ENCODE results near the gene SPPL3.
"Not testable (repeated sequence)": the region's sequence is repeated elsewhere in the genome, so short reads cannot be mapped to it uniquely, and the experiment has no call there.

The SPPL3 gene

DNA sequence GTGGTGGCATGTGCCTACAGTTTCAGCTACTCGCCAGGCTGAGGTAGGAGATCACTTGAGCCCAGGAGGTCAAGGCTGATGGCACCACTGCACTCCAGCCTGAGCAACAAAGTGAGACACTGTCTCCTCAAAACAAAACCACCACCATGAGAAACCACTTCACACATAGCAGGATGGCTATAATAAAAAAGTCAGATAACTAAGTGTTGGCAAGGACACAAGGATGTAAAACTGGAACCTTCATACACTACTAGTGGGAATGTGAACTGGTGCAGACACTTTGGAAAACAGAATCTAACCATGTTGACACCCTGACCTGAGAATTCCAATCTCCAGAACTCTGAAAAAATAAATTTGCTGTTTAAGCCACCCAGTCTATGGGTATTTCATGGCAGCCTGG lies 110.8 kb downstream of the SPPL3 start:
- no peaks in the 10 kb centered on the region for H3K27me3 ChIP-seq (ENCODE audit: low read length)
- H3K9ac ChIP-seq (ENCODE audit: low read length), result no peak overlapping the region
- no peak overlapping the region for H2AFZ ChIP-seq (ENCODE audit: low read depth, low read length, severe bottlenecking)
- no peaks in the 10 kb centered on the region for H3K9me3 ChIP-seq (ENCODE audit: insufficient read depth, low read length)
- H3F3A ChIP-seq (ENCODE audit: insufficient read depth), result no peaks in the 10 kb centered on the region
- H3K79me2 ChIP-seq (ENCODE audit: insufficient read depth, low read length), result no peaks in the 10 kb centered on the region
- H3K27ac ChIP-seq (ENCODE audit: low read depth, low read length), result no peak overlapping the region
- H3K36me3 ChIP-seq (ENCODE audit: low read length), result 0 out of 2 replicates have a peak, but pooled peaks cover 3% of the 10 kb centered on the region
- no peak overlapping the region for H3K4me2 ChIP-seq (ENCODE audit: low read depth, low read length, poor library complexity, severe bottlenecking)
- no peaks in the 10 kb centered on the region for H4K20me1 ChIP-seq (ENCODE audit: low read depth, low read length)
- H3K9me2 ChIP-seq (replicated peaks; ENCODE audit: insufficient read depth, low read length), result no peaks in the 10 kb centered on the region
- TF ChIP-seq, protein P1, sequence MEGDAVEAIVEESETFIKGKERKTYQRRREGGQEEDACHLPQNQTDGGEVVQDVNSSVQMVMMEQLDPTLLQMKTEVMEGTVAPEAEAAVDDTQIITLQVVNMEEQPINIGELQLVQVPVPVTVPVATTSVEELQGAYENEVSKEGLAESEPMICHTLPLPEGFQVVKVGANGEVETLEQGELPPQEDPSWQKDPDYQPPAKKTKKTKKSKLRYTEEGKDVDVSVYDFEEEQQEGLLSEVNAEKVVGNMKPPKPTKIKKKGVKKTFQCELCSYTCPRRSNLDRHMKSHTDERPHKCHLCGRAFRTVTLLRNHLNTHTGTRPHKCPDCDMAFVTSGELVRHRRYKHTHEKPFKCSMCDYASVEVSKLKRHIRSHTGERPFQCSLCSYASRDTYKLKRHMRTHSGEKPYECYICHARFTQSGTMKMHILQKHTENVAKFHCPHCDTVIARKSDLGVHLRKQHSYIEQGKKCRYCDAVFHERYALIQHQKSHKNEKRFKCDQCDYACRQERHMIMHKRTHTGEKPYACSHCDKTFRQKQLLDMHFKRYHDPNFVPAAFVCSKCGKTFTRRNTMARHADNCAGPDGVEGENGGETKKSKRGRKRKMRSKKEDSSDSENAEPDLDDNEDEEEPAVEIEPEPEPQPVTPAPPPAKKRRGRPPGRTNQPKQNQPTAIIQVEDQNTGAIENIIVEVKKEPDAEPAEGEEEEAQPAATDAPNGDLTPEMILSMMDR (IDR thresholded peaks at IDR 0.05; ENCODE audit: insufficient read depth, low read length, poor library complexity, severe bottlenecking), result no peak
- TF ChIP-seq EZH2phosphoT487 (conservative IDR thresholded peaks at IDR 0.05; ENCODE audit: low read length), result no peak
- no peak overlapping the region for H3K4me3 ChIP-seq (ENCODE audit: insufficient read depth, low read length, poor library complexity, severe bottlenecking)

DNA sequence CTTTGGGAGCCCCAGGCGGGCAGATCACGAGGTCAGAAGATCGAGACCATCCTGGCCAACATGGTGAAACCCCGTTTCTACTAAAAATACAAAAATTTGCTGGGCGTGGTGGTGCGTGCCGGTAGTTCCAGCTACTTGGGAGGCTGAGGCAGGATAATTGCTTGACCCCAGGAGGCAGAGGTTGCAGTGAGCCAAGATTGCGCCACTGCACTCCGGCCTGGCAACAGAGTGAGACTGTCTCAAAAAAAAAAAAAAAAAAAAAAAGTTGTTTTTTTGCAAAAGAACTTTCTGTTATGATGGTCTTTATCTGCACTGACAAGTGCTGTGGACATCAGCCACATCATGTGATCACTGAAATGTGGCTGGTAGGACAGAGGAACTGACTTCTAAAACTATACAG lies 111.7 kb downstream of the SPPL3 start:
- not testable (repeated sequence) for H3K79me2 ChIP-seq (ENCODE audit: insufficient read depth, low read length); H3K9me3 ChIP-seq (ENCODE audit: insufficient read depth, low read length); H4K20me1 ChIP-seq (ENCODE audit: low read depth, low read length); H3K36me3 ChIP-seq (ENCODE audit: low read length); H3K9ac ChIP-seq (ENCODE audit: low read length); H3K27me3 ChIP-seq (ENCODE audit: low read length); H3K9me2 ChIP-seq (replicated peaks; ENCODE audit: insufficient read depth, low read length); H2AFZ ChIP-seq (ENCODE audit: low read depth, low read length, severe bottlenecking); H3F3A ChIP-seq (ENCODE audit: insufficient read depth); H3K4me3 ChIP-seq (ENCODE audit: insufficient read depth, low read length, poor library complexity, severe bottlenecking); H3K27ac ChIP-seq (ENCODE audit: low read depth, low read length); H3K4me2 ChIP-seq (ENCODE audit: low read depth, low read length, poor library complexity, severe bottlenecking)

DNA sequence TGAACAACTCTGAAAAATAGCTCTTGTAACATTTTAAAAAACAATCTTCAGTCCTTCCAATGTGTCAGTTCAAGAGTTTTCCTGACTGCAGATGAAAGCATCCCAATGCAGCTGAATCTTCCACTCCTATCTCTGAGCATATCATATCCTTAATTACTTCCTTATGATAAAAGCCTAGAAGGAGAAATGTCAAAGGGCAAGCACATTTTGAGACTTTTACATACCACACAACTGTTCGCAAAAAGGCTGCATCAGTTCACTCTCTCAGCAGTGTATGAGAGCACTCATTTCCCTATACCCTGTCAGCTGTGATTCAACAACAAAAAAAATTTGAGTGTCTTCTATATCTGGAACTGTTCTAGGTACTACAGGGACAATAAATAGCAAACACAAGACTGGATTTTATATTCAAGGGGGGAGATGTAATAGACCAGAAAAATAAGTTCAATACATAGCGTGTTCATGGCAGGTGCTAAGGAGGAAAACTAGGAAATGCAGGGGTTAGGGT lies 112.4 kb downstream of the SPPL3 start:
- H3K79me2 ChIP-seq (ENCODE audit: insufficient read depth, low read length), result no peaks in the 10 kb centered on the region
- H3K4me2 ChIP-seq (ENCODE audit: low read depth, low read length, poor library complexity, severe bottlenecking), result no peak overlapping the region
- no peaks in the 10 kb centered on the region; the same call in 1 of the 2 replicates for H3F3A ChIP-seq (ENCODE audit: insufficient read depth)
- H2AFZ ChIP-seq (ENCODE audit: low read depth, low read length, severe bottlenecking), result no peak overlapping the region
- no peak overlapping the region for H3K9ac ChIP-seq (ENCODE audit: low read length)
- TF ChIP-seq, protein P1 (IDR thresholded peaks at IDR 0.05; ENCODE audit: insufficient read depth, low read length, poor library complexity, severe bottlenecking), result no peak
- no peak for TF ChIP-seq EZH2phosphoT487 (conservative IDR thresholded peaks at IDR 0.05; ENCODE audit: low read length)
- no peaks in the 10 kb centered on the region for H3K9me3 ChIP-seq (ENCODE audit: insufficient read depth, low read length)
- H3K9me2 ChIP-seq (replicated peaks; ENCODE audit: insufficient read depth, low read length), result no peaks in the 10 kb centered on the region
- no peak overlapping the region for H3K27ac ChIP-seq (ENCODE audit: low read depth, low read length)
- 0 out of 2 replicates have a peak, but pooled peaks cover 3% of the 10 kb centered on the region for H3K36me3 ChIP-seq (ENCODE audit: low read length)
- H3K4me3 ChIP-seq (ENCODE audit: insufficient read depth, low read length, poor library complexity, severe bottlenecking), result no peak overlapping the region
- H4K20me1 ChIP-seq (ENCODE audit: low read depth, low read length), result no peaks in the 10 kb centered on the region
- H3K27me3 ChIP-seq (ENCODE audit: low read length), result no peaks in the 10 kb centered on the region

DNA sequence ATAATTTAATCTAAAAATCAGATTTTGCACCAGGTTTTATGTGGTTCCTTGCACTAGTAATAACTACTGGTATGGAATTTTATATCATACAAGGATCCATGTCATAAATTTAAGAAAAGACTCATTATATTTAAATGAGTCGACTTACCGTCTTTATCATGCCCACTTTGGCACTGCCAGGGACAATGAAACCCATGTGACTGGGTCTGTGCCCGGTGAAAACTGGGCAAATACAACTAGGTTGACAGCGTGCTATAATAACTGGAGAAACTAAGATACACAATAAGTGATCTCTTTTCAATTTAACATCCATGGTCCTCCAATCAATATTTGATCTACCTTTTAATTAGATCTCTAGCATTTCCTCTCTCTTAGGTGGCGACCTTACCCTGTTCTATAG lies 114.0 kb downstream of the SPPL3 start:
- H3K9me2 ChIP-seq (replicated peaks; ENCODE audit: insufficient read depth, low read length), result no peaks in the 10 kb centered on the region
- H3K79me2 ChIP-seq (ENCODE audit: insufficient read depth, low read length), result no peaks in the 10 kb centered on the region
- H2AFZ ChIP-seq (ENCODE audit: low read depth, low read length, severe bottlenecking), result no peak overlapping the region
- H3K9ac ChIP-seq (ENCODE audit: low read length), result no peak overlapping the region
- 0 out of 2 replicates have a peak, but pooled peaks cover 2% of the 10 kb centered on the region for H3K36me3 ChIP-seq (ENCODE audit: low read length)
- H3K27ac ChIP-seq (ENCODE audit: low read depth, low read length), result no peak overlapping the region
- H3K27me3 ChIP-seq (ENCODE audit: low read length), result no peaks in the 10 kb centered on the region
- no peaks in the 10 kb centered on the region for H3K9me3 ChIP-seq (ENCODE audit: insufficient read depth, low read length)
- H3K4me2 ChIP-seq (ENCODE audit: low read depth, low read length, poor library complexity, severe bottlenecking), result no peak overlapping the region
- no peak for TF ChIP-seq EZH2phosphoT487 (conservative IDR thresholded peaks at IDR 0.05; ENCODE audit: low read length)
- TF ChIP-seq, protein P1 (IDR thresholded peaks at IDR 0.05; ENCODE audit: insufficient read depth, low read length, poor library complexity, severe bottlenecking), result no peak
- no peaks in the 10 kb centered on the region for H4K20me1 ChIP-seq (ENCODE audit: low read depth, low read length)
- peaks cover 3% of the 10 kb centered on the region; the same call in 1 of the 2 replicates for H3F3A ChIP-seq (ENCODE audit: insufficient read depth)
- no peak overlapping the region for H3K4me3 ChIP-seq (ENCODE audit: insufficient read depth, low read length, poor library complexity, severe bottlenecking)
